Skin of body (tissue), 2 donors: ENCODE data around the gene P2RY13. TPM values are rescaled to one million over a fixed set of nuclear protein-coding genes. Genes with fewer than 3 reads are reported as not detected.
A peak's percentile ranks its signal among the peaks of the same experiment; 100 is the strongest.

ENCODE experiments used
- DNase-seq: peaks from one replicate; lab custom pipeline; 2025; lab: John Stamatoyannopoulos, UW
- total RNA-seq: library from RNA; depleted of rRNA; stranded (reverse); fragments of >200 nt; gene quantifications from one replicate; pipeline ENCODE4 v1.2.3, GENCODE V29; 2014

The P2RY13 gene
- total RNA-seq, 1 donor from 2014 or later, result 3.0 TPM

DNA sequence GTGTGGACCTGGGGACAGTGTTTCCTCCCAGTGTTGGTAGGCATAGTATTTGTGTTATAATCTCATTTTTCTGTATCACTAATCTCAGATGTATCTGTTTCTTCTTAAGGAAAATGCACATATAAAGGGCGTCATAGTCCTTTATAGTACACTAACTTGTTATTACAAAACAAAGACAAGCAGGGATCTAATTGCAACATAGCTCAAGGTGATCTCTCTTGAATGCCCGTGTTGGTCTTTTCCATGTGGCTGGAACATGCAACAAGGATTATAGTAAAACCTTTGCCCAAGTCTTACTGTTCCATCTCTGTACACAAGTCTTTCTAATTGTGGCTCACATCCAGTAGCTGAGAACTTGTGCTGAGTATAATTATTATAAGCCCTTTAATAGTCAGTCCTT is 9.2 kb downstream of the P2RY13 start:
- no peak for DNase-seq

DNA sequence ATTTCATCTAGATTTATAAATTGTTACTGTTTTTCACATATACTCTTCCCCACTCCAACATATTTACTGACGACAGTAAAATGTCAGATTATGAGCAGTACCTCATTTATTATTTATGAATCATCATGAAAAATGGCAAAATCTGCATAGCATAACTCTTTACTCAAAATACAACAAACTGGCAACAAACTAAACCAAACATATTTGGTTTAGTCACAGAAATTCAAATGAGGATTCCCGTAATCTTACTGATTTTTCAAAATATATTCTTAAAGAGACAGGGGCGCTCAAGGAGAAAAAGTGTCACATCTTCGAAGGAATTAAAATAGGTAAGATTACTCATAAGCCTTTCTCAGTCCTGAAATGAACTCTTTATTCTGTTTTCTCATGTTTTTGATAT is 9.7 kb downstream of the P2RY13 start:
- no peak for DNase-seq

DNA sequence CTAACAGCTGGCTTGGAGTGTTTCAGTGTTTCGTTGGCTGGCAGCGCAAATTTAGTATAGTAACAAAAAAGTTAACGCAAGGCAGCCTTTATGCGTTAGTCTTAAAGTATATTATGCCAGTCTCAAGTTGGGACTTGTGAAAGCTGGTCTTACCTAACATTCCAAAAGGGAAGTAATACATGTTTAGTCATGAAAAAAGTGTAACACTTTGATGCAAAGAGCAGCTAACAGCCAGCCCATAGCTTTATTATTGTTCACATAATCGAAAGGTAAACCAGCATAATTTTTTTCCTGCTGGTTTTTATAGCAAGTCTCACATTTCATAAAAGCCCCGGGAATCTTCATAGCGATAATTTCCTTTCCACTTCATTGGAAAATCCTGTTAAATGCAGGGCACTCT is 10.4 kb downstream of the P2RY13 start:
- no peak for DNase-seq

DNA sequence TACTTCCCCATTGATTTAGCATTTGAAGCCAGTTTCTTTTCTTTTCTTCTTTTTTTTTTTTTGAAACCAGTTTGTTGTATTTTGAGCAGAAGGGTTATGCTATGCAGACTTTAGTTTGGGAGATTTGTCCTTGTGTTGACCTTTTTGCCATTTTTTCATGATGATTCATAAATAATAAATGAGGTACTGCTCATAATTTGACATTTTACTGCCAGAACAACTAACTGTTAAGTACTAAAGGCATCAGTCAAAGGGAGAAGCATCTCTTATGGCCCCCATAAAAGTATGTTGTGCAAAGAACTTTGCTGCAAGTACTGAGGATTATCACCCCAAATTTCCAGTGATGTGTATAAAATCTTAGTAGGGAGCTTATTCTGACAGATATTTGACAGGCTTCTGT is 11.0 kb downstream of the P2RY13 start:
- DNase-seq, result no peak

DNA sequence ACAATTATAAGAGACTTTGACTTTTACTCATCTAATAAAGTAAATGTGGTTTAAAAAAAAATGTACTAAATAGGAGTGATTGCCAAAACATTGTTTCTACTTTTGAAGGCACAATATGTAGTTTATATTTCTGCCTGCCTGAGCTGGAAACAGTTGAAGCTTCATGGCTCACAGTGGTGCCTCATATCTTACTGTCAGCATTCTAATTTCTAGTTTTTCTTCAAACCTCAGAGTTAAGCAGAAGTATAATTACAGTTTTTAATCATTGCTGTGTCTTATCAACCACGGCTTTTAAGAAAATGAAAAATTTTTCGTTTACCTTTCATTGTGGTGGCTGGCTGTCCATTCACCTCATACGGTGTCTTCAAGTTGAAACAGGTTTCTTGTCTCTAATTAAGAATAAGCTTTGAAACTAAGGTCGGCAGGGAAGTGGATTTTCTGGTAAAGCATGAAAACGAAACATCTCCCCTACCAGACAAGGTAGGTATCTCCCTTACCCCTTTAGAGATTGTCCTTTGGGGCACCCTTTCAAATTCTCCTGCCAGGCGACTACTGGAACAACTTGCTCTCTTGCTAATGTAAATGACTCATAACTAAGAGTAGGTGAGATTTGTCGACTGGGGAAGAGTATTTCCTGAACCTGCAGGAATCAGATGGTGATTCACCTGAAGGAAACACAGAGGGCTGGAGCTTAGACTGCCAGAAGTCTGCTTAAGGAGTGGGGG is 12.9 kb downstream of the P2RY13 start, which contains the start of gene GPR87:
GPR87 (minus strand) TSS at position 554 of the 725 bp plus-strand sequence. CDS start 16,720 bp downstream, outside the sequence.
- no peak for DNase-seq

DNA sequence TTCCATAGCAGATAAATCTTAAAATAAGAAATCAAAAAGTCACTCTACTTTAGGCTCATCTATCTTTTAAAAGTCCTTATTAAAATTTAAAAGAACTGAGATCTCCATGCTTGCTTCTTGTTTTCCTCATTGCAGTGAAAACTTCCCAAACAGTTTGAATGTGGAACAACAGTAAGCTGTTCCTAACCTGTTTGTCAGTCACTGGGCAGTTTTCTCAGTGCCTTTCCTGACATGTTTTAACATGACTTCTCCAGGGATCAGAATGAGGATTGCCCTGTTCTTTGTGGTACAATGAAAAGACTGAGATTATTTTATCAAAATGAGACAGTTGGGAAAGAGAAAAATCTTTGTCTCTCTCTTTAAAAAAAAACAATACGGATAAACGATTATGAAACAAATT is 13.5 kb downstream of the P2RY13 start:
- DNase-seq, result no peak

DNA sequence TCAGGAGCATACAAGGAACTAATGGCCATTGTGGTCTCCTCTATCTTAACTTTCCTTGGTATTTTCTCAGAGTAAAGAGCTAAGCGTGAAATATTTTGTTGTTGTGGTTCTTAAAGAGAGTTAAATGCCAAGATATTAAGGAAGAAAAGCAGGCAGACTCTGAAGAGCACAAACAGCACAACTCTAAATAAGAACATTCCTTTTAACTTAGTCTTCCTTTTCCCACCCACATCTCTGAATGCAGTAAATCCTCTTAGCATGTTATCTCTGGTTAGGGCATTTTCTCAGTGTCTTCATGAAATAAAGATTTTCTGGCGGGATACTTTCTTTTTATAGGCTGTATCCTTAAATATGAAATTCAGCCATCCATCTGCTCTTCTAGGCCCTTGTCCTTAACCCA is 14.2 kb downstream of the P2RY13 start:
- DNase-seq, result no peak

DNA sequence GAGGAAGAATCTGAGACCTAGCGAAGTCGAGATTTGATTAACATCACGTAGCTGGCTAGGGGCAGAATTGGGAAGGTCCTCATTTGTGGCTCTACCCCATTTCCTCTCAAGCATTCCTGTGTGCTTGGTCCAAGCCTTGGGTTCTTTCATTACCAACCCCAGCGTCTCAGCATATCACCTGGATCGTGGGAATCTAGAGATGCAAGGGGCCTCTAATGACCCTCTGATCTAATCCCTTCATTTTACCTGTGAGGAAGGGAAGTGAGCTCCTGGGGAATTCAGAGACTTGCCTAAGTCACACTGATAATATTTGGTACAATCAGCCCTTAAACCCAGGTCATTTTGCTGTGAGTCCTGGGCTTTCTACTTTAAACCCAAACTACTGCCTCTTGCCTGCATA is 14.8 kb downstream of the P2RY13 start:
- DNase-seq, result no peak

DNA sequence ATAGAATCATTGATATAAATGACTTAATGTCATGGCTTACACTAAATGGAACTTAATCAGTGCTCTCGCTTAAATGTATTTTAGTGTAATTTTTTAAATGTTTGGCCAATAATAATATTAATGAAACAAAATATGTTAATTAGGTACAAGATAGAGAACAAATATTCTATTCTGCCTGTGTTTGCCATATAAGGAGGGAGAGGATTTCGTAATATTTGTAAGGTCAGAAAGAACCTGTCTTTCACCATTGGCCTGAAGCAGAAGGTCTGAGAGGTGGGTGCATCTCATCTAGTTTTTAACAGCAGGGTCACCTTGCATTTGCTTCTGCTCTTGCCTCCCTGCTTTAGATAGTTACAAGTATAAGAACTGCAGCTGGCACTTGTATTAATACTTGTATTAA is 15.2 kb downstream of the P2RY13 start:
- DNase-seq, result no peak

DNA sequence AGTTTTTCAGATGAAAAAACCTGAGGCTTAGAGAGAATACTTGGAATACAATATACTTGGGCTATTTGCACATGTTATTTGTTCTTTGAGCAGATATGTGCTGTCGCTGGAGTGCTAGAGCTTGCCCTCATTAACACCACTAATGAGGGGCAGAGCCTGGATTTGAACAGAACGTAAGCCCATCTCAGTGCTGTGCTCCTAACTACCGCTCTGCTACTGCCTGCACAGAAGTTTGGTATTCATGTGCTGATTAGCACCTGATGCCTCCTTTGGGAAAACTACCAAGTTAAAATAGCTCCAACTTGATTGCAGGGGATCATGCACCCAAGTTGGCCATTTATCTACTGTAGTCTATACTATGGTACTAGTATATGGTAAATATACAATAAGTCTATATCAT is 16.4 kb downstream of the P2RY13 start:
- no peak for DNase-seq

DNA sequence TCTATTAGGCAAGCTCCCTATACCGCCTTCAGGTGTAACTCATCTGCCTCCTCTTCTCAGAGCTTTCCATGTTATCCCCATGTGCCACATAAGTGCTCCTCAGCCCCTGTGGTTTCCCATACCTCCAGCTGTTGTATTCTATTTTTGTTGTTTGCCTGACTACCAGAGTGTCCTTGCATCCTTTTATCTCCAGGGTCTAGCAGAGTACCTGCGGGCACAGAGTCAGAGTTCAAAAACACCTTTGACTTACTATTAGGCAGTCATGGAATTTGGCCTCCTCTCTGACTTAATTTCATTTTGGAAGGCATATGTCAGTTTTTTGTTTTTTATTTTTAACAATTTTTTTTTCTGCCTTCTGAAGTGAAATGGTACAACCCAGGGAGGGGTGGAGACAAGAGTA is 19.8 kb downstream of the P2RY13 start:
- DNase-seq, result no peak

DNA sequence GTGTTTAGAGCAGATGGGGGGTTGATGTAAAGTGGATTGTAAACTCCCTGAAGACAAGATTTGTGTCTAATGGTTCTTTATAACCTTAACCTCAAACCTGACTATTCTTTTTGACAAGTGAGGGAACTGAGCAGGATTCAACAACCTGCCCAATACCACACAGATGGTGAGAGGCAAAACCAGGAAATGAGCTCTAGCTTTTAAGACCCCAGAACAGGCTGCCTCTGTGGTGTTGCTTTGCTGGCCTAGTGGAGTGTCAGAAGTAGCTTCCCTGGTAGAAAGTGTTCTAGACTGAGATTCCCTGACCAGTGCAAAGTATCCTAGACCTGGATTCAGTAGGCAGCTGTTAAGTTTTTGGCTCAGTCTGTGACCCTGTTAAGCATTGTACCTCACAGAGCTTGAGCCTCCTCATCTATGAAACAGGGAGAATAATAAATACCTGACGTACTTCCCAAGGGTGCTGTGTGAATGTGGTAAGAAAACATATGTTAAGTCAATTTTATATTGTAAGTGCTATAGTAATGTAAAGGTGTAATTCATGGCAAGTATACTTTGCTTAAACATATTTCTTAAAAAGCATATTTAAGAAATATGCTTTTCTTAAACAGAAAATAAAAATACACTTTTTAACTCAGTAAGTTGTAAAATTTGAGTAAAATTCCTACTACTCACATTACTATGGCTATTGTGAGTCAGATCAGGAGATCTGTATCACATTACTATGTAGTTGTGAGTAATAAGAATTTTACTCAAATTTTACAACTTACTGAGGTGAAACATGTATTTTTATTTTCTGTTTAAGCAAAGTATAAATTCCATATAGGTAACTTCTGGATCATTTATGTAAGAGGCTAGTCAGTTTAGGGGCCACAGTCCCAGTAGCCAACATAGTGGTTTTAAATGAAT is 21.5 kb downstream of the P2RY13 start:
- DNase-seq, result no peak

DNA sequence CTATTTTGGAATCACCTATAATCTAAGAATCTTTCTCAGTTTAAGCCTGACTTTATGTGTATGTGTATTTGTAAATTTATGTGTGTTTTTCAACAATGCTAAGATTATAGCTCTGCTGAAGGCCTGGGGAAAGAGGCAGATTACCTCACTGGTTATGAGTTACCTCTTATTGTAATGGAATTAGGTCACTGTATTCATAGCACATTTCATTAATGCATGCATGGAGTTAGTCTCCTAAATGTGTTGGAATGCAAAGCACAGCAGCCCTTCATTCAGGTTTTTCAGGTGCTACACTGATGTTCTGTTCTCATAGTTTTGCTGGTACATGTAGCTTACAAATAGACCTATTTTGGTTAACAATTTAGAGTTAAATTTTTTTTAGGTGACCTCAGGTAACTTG is 22.2 kb downstream of the P2RY13 start:
- no peak for DNase-seq

DNA sequence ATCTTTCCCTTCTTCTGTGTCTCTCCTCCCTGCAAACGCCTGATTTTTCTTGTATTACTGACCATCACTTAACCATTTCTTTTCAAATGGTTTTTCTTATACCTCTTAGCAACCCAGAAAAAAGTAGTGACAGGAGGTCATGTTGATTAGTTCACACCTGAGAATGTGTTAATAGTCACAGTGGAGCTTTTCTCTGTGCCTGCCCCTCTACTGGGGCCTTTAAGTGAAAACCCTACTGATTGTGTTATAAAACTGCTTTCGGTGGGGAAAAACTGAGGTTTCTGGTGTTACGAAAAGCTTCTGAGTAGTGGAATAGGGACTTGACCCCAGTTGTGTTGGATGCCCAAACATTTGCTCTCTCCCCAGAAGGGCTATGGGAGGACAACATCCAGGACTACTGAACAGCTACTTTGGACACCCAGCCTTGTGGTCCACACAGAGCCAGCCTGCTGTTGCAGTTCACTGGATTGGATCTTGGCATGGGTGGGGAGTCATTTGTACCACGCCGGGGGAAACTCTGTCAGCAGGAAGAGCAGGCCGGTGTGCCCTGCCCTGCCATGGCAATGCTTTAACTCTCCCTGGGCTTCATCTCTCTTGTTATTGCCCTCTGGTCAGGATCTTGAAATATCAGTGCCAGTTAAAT is 23.1 kb downstream of the P2RY13 start:
- DNase-seq, result no peak

DNA sequence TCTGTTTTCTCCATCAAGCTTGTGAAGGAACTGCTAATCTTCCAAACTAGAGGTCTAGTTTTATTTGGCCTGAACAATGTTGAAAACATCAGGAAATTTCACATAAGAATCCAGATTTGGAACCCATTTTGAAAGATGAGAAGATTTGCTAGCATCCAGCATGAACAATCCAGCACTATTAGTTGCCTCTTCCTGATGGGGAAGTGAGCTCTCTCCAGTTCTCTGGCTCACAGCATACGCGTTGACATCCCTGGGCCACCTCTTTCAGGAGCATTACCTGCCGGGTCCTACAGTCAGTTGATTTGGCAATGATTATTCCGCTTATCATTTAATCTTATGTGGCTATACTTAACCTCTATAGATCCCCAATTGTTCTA is 23.6 kb downstream of the P2RY13 start:
- no peak for DNase-seq

DNA sequence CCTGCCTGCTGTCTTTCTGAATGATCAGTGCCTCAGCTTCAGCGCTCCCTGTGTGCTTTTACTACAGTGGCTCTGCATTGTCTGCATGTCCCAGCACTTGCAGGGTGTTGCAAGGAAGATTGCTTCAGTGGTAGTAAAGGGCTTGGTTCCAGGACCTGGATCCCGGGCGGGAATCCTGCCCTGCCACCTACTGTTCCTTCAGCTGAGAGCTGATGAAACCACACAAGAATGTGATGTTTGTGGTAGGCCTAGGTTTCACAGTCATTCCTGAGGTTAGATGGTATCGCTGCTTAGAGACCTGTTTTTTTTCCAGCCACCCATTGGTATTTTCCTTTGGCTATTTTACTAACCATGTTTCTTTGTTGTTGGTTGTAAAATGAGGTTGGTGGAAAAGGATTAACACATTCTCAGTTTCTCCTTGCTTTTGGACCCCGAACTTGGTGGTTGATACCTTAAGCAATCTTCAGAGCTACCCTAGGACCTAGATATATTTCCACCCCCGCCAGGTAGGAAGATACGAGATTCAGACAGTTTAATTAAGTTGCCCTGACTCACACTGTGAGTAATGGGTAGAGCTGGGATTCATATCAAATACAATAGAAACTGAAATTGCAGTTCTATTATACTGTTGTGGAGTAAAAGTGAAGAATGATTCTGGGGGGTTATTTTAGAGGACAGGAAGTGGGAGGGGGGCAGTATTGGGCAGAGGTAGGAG is 24.1 kb downstream of the P2RY13 start:
- DNase-seq, result peak; percentile 26

DNA sequence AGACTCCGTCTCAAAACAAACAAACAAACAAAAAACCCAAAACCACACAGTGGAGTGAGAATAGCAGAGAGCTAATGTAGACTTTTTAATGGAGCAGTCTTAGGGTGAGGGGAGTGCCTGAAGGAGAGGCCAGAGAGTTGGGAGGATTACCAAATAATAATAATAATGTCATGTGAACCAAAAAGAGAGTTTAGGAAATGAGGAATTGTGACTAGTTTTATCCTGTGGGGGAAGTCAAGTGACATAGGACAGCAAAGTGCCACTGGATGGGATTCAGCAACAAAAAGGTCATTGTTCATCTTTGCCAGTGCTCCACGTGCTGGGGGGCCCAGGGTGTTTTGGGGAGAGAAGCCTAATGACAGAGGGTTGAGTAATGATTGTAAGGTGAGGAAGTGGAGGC is 25.6 kb downstream of the P2RY13 start:
- no peak for DNase-seq

DNA sequence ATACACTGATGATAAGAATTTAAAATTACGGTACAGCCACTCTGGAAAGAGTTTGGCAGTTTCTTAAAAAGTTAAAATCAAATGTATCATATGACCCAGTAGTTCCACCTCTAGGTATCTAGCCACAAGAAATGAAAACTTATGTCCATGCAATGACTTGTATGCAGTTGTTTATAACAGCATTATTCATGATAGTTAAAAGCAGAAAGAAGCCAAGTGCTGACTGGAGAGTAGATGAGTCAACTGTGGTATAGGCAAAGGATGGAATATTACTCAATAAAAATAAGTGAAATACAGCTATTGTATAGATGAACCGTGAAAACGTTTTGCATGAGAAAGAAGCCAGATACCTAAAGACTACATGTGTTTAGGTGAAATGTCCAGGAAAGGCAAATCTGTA is 27.6 kb downstream of the P2RY13 start:
- no peak for DNase-seq

DNA sequence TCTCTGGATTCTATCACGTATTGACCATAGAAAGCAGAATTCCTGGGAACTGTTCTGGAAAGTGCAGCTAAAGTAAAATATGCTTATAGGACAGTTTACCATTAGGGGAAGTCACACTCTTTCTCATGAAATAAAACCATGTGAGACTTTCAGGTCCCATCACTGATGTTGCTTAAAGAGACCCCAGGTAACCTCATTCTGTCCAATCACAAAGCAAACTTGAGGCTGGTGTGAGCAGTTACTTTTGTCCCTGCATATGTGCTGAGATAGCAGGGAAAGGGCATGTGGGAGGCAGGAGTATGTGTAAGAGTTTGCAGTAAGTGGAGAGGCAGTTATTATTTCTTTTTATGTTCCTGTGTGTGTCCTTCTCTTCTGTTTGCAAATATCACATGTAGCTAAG is 28.8 kb downstream of the P2RY13 start:
- no peak for DNase-seq

DNA sequence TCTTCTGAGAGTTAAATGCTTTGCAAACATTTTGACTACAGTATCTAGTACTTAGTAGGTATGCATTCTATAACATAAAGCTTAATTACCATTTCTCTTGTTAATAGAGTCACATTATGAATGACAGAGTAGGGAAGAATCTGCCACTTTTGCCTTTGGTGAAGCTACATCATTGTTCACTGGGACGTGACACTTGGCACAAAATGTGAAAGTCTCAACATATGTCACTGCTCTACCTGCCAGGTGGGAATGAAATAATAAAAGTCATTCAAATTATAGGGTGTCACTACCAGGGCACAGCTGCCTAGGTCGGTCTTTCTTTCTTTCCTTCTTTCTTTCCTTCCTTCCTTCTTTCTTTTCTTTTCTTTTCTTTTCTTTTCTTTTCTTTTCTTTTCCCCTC is 30.3 kb downstream of the P2RY13 start:
- DNase-seq, result no peak

DNA sequence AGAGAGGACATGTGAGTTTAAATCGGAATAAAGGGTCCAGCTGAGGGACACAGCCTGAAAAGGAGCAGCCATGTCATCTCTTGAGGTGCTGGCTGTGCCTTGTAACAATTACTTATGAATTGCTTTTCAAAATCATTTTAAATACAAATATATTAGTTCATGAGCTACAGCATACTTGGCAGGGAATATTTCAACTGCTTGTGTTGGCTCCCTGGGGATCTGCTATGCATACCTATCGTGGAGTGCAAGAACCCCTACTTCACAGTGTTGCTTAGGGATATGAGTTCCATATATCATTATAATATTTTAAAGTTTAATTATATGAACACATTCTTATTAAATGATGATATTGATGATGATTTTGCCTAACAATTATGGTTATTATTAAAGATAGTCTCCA is 31.9 kb downstream of the P2RY13 start:
- DNase-seq, result no peak

DNA sequence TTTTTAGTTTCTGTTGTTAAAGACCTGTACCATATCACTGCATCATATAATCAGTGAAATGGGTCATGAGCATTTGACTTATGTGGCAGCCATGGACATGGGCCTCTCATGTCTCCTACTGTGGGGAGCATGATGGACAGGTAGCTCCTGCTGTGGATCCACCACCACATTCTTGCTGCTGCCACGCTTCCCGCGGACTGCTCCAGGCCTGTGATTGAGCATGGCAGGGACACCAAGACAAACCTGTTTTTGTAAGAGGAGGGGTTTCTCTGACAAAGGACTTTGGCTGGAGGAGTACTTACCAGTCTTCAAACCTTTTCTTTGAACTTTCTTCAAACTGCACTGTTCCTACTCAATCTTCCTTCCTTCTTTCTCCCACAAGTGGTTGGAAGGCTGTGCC is 33.1 kb downstream of the P2RY13 start:
- no peak for DNase-seq
